Skeletal muscle tissue (tissue), 4 donors: Measurements from ENCODE around the gene PRR15L. TPM values are rescaled to one million over a fixed set of nuclear protein-coding genes. Genes with fewer than 3 reads are reported as not detected.
A peak's percentile ranks its signal among the peaks of the same experiment; 100 is the strongest.

Experiments
- H3K27ac ChIP-seq: one replicate; pipeline ENCODE4 v1.7.0; 2013; ENCODE audit warnings: mild to moderate bottlenecking, low read depth, low read length, inconsistent platforms
- H3K27me3 ChIP-seq, 3 donors: one replicate each; pipeline ENCODE4 v1.7.0; 2013; ENCODE audit warnings: low read length in 3 of 3; ENCODE audit not compliant: control insufficient read depth in 3 of 3, insufficient read depth in 3 of 3
- H3K36me3 ChIP-seq, 3 donors: one replicate each; pipeline ENCODE4 v1.7.0; 2013; ENCODE audit warnings: low read length in 3 of 3; ENCODE audit not compliant: control insufficient read depth in 3 of 3, insufficient read depth in 3 of 3
- H3K4me1 ChIP-seq, 3 donors: one replicate each; pipeline ENCODE4 v1.7.0; 2013; ENCODE audit warnings: low read length in 3 of 3, mild to moderate bottlenecking in 3 of 3; ENCODE audit not compliant: control insufficient read depth in 3 of 3, insufficient read depth in 3 of 3
- H3K4me3 ChIP-seq, 3 donors: one replicate each; pipeline ENCODE4 v1.7.0; 2013; ENCODE audit warnings: low read length in 3 of 3
- H3K9ac ChIP-seq, 3 donors: one replicate each; pipeline ENCODE4 v1.7.0; 2013; ENCODE audit warnings: low read length in 3 of 3, mild to moderate bottlenecking in 3 of 3, moderate library complexity in 2 of 3, low read depth in 1 of 3
- H3K9me3 ChIP-seq, 3 donors: one replicate each; pipeline ENCODE4 v1.7.0; 2013; ENCODE audit warnings: low read length in 3 of 3; ENCODE audit not compliant: control insufficient read depth in 3 of 3
- total RNA-seq: library from RNA; depleted of rRNA; stranded (reverse); fragments of >200 nt; gene quantifications from one replicate; pipeline ENCODE4 v1.2.3, GENCODE V29; 2014
- donor health status: Osteomylitis.

The PRR15L gene
- total RNA-seq, 1 donor from 2014 or later, result not detected

GRCh38 chr17:47998044-47998443, 40.4 kb upstream of the PRR15L start:
- peaks cover 3 to 9% (median 6%) of the 10 kb centered on the region in 3 donors for H3K4me1 ChIP-seq
- H3K4me3 ChIP-seq, result no peak overlapping the region
- H3K27ac ChIP-seq, result peak overlapping the region; percentile 25
- no peaks in the 10 kb centered on the region for H3K9me3 ChIP-seq
- H3K9ac ChIP-seq, result no peak overlapping the region
- peaks cover 0 to 6% (median 0%) of the 10 kb centered on the region in 3 donors for H3K27me3 ChIP-seq
- no peaks in the 10 kb centered on the region for H3K36me3 ChIP-seq

GRCh38 chr17:47997586-47997985, 39.9 kb upstream of the PRR15L start:
- Histone ChIP-seq H3K9me3 (no peaks in the 10 kb centered on the region), H3K9ac (no peak overlapping the region), H3K36me3 (no peaks in the 10 kb centered on the region), H3K4me3 (no peak overlapping the region), H3K27me3 (peaks cover 0 to 6% (median 0%) of the 10 kb centered on the region in 3 donors), H3K27ac (peak overlapping the region; percentile 25), H3K4me1 (peaks cover 3 to 4% (median 4%) of the 10 kb centered on the region in 3 donors)

GRCh38 chr17:47996201-47996600, 38.5 kb upstream of the PRR15L start:
- Histone ChIP-seq H3K4me3 (no peak overlapping the region), H3K27me3 (peaks cover 0 to 6% (median 0%) of the 10 kb centered on the region in 3 donors), H3K9me3 (no peaks in the 10 kb centered on the region), H3K4me1 (no peaks in the 10 kb centered on the region), H3K27ac (no peak overlapping the region), H3K36me3 (no peaks in the 10 kb centered on the region), H3K9ac (no peak overlapping the region)

- no peaks in the 10 kb centered on the region for H3K36me3 ChIP-seq
- no peak overlapping the region for H3K4me3 ChIP-seq
- H3K9ac ChIP-seq, result no peak overlapping the region
- H3K9me3 ChIP-seq, result no peaks in the 10 kb centered on the region
- no peak overlapping the region for H3K27ac ChIP-seq
- H3K27me3 ChIP-seq, result peaks cover 0 to 6% (median 0%) of the 10 kb centered on the region in 3 donors
- H3K4me1 ChIP-seq, result no peaks in the 10 kb centered on the region
Observed at GRCh38 chr17:47995241-47995935, 37.7 kb upstream of the PRR15L start.

- peaks cover 0 to 6% (median 0%) of the 10 kb centered on the region in 3 donors for H3K27me3 ChIP-seq
- H3K9ac ChIP-seq, result no peak overlapping the region
- H3K9me3 ChIP-seq, result no peaks in the 10 kb centered on the region
- no peak overlapping the region for H3K4me3 ChIP-seq
- H3K4me1 ChIP-seq, result no peaks in the 10 kb centered on the region
- H3K36me3 ChIP-seq, result no peaks in the 10 kb centered on the region
- H3K27ac ChIP-seq, result no peak overlapping the region
Observed at GRCh38 chr17:47994724-47995123, 37.0 kb upstream of the PRR15L start.

- Histone ChIP-seq H3K4me1 (no peaks in the 10 kb centered on the region), H3K9ac (no peak overlapping the region), H3K4me3 (no peak overlapping the region), H3K36me3 (no peaks in the 10 kb centered on the region), H3K9me3 (no peaks in the 10 kb centered on the region), H3K27me3 (peaks cover 0 to 6% (median 0%) of the 10 kb centered on the region in 3 donors), H3K27ac (no peak overlapping the region)
Observed at GRCh38 chr17:47993964-47994363, 36.3 kb upstream of the PRR15L start.

GRCh38 chr17:47993031-47993564, 35.4 kb upstream of the PRR15L start:
- H3K4me3 ChIP-seq, result no peak overlapping the region
- H3K27ac ChIP-seq, result no peak overlapping the region
- no peak overlapping the region for H3K9ac ChIP-seq
- H3K4me1 ChIP-seq, result no peaks in the 10 kb centered on the region
- no peaks in the 10 kb centered on the region for H3K36me3 ChIP-seq
- H3K9me3 ChIP-seq, result no peaks in the 10 kb centered on the region
- peaks cover 0 to 6% (median 0%) of the 10 kb centered on the region in 3 donors for H3K27me3 ChIP-seq

GRCh38 chr17:47992216-47992615, 34.5 kb upstream of the PRR15L start:
- H3K27ac ChIP-seq, result no peak overlapping the region
- H3K9ac ChIP-seq, result no peak overlapping the region
- H3K4me3 ChIP-seq, result no peak overlapping the region
- H3K36me3 ChIP-seq, result no peaks in the 10 kb centered on the region
- no peaks in the 10 kb centered on the region for H3K9me3 ChIP-seq
- H3K27me3 ChIP-seq, result peaks cover 0 to 6% (median 0%) of the 10 kb centered on the region in 3 donors
- peaks cover 0 to 5% (median 0%) of the 10 kb centered on the region in 3 donors for H3K4me1 ChIP-seq

GRCh38 chr17:47990962-47991731, 33.5 kb upstream of the PRR15L start:
- Histone ChIP-seq H3K36me3 (no peaks in the 10 kb centered on the region), H3K9me3 (no peaks in the 10 kb centered on the region), H3K27ac (no peak overlapping the region), H3K27me3 (peaks cover 0 to 6% (median 0%) of the 10 kb centered on the region in 3 donors), H3K4me3 (no peak overlapping the region), H3K9ac (no peak overlapping the region), H3K4me1 (peaks cover 0 to 5% (median 0%) of the 10 kb centered on the region in 3 donors)

GRCh38 chr17:47989700-47990099, 32.0 kb upstream of the PRR15L start:
- H3K4me3 ChIP-seq, result no peak overlapping the region
- H3K9me3 ChIP-seq, result no peaks in the 10 kb centered on the region
- H3K4me1 ChIP-seq, result peaks cover 0 to 5% (median 0%) of the 10 kb centered on the region in 3 donors
- H3K27ac ChIP-seq, result no peak overlapping the region
- no peaks in the 10 kb centered on the region for H3K36me3 ChIP-seq
- H3K9ac ChIP-seq, result no peak overlapping the region
- H3K27me3 ChIP-seq, result peaks cover 0 to 3% (median 0%) of the 10 kb centered on the region in 3 donors
